Caki2 (cell line): ENCODE data around the gene PPP1R16B. TPM values are rescaled to one million over a fixed set of nuclear protein-coding genes. Genes with fewer than 3 reads are reported as not detected.
"Not testable (repeated sequence)": the region's sequence is repeated elsewhere in the genome, so short reads cannot be mapped to it uniquely, and the experiment has no call there.

ENCODE experiments used
- DNase-seq: peaks from one replicate; pipeline ENCODE4 v3.0.0-alpha.2; 2015; ENCODE audit warnings: low read depth
- in situ Hi-C: cut with HindIII; loops from 2 replicates; pipeline ENCODE4 v1.10.0; 2016; ENCODE audit warnings: low sequenced_read_pairs, low pct_unique_long_range_greater_than_20kb, mixed read lengths
- total RNA-seq: library from RNA; depleted of rRNA; stranded (reverse); fragments of >200 nt; shearing (Covaris generic); gene quantifications from 2 replicates; pipeline ENCODE4 v1.2.3, GENCODE V29; 2014; ENCODE audit warnings: low replicate concordance

The PPP1R16B gene
- total RNA-seq, 1 experiment from 2014 or later = 0.07 TPM

DNA sequence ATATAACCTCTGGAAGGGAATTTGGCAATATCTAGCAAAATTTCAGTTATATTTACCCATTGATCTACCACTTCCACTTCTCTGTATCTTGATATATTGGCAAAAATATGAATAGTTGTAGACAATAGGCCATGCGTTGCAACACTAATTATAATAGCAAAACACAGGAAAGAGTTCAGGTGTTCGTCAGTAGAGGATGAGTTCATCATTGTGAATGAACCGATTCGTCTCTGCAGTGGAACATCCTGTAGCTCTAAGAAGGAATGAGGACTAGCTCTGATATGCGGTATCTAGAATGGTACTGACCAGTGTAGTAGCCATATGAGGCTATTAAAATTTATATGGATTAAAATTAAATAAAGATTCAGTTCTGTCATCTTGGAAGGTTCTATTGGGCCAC lies 129.0 kb downstream of the PPP1R16B start:
- in situ Hi-C loops = no loop called here
- no peak for DNase-seq

DNA sequence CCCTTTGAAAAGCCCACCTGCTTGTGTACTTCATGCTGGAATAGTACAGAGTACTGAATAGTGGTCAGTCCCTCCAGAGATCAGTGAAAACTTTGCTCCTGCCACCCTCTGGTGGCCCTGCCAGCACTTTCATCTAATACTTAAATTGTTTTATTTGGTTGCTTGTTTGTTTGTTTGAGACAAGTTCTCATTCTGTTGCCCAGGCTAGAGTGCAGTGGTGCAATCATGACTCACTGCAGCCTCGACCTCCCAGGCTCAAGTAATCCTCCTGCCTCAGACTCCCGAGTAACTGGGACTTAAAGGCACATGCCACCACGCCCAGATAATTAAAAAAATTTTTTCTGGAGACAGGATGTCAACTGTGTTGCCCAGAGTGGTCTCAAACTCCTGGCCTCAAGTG lies 129.8 kb downstream of the PPP1R16B start:
- peak; percentile 44 for DNase-seq
- in situ Hi-C loops = no loop called here

DNA sequence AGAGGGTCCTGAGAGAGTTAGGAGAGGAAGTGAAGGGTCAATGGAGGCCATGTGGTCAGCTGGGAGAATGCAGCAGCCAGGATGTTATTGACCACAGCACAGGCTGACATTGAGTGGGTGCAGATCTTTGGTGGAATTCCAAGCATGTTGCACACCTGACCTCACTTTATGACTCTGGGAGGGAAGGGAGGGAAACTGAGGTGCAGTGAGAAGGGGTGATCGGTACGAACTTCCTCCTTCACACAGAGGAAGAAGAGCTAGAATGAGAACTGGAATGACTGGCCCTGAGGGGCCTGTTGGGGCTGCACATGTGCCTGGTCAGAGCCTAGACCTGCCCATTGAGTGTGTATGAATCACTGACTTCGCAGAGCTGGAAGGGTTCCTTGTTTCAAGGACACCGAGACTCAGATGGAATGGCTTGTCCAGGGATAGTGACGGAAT lies 130.5 kb downstream of the PPP1R16B start:
- DNase-seq = no peak
- in situ Hi-C loops = no loop called here

DNA sequence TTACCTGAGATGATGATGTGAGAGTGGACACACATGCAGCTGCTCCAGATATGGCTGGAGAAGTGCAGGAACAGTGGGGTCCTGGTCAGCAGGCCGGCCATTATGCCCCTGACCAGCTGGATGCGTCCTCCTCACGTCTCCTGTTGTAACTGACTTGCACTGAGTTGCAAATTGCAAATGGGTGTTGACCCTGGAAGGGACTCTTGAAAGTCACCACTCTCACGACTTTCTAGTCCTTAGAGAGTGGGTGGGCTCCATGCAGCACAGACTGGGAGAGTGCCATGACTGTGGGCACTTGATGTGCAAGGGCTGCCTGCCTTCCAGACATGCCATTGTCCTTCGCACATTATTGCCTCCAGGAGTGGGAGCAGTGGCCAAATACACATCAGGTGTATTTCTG lies 131.5 kb downstream of the PPP1R16B start:
- in situ Hi-C loops = no loop called here
- no peak for DNase-seq

DNA sequence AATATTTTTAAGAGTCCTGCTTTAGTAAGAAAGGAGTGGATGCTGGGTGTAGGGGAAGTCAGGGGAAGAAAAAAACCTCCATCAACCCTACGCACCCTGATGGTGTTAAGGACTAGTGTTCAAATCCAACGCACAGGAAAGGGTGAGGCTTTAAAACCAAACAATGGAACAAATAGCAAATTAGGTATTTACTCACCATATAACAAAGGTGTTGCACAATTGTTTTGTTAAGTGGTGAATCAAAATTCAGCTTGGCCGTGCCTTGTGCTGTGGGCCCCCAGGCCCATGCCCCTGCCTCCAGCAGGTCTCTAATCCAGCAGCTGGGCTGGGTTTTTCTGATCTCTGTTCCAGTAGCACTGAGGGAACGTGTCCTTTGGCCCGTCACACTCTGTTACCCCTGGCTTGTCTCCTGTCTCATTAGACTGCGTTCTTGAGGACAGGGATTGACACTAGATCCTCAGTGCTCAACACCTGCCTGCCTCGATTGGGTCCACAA lies 132.5 kb downstream of the PPP1R16B start:
- in situ Hi-C loops = no loop called here
- no peak for DNase-seq

DNA sequence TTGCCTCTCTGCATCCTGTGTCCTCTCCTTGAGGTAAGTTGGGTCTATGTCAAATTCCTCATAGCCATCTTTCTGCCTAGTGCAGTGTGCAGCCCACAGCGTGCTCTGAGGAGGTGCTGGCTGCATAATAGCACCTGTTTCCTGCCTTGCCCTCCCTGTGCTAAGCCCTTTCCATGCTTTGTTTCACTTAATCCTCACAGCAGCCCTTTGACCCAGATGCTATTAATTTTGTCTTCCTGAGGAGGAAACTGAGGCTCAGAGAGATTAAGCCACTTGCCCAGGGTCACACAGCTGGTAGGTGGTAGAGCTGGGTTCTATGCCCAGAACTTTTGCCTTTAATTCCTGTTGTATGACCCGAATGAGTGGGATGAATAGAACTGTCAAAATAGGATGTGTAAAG lies 134.2 kb downstream of the PPP1R16B start:
- in situ Hi-C loops = no loop called here
- DNase-seq = no peak

DNA sequence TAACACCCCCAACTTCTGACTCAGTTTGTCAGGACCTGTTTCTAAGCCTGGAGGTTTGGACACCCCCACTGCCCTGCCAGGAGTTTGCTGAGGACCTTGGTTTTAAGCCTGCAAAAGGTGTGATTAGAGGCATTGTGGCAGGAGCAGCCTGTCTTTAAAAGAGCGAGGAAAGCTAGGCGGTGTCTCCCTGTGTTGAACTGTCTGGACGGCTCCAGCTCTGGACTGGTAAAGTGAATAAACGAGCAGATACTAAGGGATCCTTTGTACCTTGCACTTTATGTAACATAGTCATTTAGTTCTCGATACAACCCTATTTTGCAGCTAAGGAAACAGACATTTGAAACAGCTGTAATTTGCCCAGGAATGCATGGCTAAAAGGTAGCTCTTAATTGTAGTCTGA lies 135.1 kb downstream of the PPP1R16B start:
- DNase-seq = no peak
- in situ Hi-C loops = no loop called here

DNA sequence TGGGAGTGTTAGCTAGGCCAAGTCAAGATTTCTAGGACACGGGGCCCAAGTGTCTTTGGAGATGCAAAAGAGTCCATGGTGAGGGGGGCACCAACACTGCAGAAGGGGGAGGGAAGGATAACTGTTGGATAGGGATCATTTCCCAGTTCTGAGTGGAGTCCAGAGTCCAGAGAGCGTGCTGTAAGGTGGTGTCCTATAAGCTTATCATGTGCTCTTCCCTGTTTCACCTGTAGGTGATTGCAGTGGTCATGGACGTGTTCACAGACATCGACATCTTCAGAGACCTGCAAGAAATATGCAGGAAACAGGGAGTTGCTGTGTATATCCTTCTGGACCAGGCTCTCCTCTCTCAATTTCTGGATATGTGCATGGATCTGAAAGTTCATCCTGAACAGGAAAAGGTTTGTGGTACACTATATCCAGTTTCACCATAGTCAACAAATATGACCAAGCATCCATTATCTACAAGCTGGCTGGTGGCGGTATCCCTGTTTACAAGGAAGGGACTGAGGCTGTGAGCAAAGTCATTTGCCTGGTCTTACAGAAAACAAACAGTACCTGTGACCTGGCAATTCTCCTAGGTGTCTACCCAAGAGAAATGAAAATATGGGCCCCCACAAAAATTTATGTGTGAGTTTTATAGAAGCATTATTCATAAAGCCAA lies 136.4 kb downstream of the PPP1R16B start:
- no peak for DNase-seq
- in situ Hi-C loops = no loop called here

DNA sequence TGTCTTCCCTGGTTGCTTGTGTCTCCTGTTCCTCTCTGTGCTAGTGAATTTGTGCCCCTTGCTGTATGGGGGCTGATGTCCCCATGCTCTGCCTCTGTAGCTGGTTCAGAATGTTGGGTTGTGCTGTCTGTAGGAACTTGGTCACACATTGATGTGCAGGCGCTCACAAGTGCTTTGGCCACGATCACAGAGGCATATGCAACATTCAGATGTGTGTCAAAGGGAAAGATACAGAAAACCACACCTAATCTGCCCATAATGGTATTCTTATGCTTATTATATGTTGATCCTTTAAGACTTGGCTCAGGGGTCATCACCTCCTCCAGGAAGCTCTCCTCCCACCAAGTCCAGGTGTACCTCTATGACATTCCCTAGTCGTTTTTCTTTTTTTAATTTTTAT lies 139.5 kb downstream of the PPP1R16B start:
- no peak for DNase-seq
- in situ Hi-C loops = no loop called here

DNA sequence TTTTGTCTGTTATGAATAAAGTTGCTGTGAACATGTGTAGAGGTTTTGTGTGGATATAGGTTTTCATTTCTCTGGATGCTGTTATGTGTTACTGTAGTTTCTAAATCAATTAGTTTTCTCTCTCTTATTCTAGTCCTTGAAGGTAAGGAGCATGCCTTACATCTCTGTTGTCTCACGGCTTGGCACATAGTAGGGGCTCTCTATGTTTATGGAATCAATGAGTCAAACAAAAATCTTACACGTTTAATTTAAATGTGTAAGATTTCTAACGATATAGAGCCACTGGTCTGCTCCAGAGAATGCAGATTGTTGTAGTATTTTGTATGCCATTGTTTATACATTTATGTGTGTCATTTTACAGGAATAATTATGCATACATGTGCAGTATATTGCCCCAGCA lies 141.3 kb downstream of the PPP1R16B start:
- DNase-seq = no peak
- in situ Hi-C loops = no loop called here

DNA sequence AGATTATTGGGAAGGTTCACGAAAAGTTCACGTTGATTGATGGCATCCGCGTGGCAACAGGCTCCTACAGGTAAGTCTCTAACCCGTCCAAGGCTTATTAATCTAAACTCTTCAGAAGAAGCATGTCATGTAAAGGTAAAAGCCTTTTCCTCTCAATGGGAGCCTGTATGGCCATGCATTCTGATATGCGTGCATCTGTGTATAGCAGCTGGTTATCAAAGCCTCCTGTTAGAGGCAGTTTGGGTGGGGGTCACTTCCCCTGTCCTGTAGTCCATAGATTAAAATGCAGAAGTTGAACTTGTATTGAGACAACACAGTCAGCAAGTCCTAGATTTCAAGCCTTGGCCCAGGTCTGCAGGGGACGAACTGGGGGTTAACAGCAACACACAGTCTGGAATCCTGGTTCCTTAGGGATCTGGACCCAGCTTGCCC lies 142.4 kb downstream of the PPP1R16B start:
- DNase-seq = no peak
- in situ Hi-C loops = no loop called here

DNA sequence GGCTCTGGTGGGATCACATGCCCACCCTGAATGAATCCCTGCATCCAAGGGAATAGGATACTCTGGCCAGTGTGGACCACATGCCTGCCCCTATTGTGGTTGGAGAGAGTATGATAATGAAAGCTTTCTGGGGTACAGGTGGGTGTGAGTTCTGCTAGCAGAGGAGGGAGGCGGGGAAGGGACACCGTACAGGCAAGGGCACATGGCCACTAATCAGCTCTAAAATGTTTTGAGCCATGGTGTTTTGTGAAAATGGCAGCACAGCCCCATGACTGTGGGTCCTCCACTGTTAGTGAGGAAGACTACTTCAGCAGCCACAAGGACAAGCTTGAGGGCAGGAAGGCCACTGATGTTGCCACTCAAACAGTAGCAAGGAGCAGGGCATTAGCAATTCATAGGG lies 144.8 kb downstream of the PPP1R16B start:
- in situ Hi-C loops = no loop called here
- DNase-seq = no peak

DNA sequence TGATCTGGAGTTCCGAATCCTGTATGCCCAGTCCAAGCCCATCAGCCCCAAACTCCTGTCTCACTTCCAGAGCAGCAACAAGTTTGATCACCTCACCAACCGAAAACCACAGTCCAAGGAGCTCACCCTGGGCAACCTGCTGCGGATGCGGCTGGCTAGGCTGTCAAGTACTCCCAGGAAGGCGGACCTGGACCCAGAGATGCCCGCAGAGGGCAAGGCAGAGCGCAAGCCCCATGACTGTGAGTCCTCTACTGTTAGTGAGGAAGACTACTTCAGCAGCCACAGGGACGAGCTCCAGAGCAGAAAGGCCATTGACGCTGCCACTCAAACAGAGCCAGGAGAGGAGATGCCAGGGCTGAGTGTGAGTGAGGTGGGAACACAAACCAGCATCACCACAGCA lies 146.1 kb downstream of the PPP1R16B start:
- DNase-seq = no peak
- in situ Hi-C loops = no loop called here

DNA sequence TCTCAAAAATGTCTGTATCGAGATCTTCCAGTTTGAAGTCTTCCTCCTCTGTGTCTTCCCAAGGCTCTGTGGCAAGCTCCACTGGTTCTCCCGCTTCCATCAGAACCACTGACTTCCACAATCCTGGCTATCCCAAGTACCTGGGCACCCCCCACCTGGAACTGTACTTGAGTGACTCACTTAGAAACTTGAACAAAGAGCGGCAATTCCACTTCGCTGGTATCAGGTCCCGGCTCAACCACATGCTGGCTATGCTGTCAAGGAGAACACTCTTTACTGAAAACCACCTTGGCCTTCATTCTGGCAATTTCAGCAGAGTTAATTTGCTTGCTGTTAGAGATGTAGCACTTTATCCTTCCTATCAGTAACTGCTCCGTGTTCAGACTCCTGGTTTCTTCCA lies 146.7 kb downstream of the PPP1R16B start:
- in situ Hi-C loops = no loop called here
- DNase-seq = no peak

DNA sequence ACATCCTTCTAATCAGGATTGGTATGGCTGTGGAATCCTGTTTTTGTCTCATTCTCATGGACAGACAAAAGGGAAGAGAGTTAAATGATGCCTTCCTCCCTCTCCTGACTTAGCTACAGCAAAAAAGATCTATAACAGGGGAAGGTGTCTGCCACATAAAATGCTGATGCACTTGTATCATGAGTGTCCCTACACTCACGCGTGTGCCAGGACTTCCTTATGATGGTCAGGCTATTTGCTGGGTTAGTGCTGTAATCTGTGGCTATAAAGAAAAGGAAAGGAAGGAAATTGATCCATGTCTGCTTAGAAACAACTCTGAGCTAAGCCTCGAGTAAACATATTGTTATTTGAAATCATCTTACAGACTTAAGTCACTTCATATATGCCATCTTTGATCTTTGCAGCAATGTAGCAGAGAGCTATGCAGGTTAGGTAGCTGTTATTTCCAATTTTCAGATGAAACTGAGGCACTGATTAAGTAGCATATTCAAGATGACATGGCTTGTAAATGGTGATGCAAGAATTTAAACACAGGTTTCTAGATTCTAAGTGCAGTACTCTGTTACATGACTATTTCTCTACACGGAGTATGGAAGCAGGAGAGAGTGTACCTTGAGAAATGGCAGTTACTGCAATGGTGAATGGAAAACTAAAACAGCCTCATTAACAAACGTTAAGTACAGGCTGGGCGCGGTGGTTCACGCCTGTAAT lies 148.3 kb downstream of the PPP1R16B start:
- in situ Hi-C loops = no loop called here
- DNase-seq = no peak

DNA sequence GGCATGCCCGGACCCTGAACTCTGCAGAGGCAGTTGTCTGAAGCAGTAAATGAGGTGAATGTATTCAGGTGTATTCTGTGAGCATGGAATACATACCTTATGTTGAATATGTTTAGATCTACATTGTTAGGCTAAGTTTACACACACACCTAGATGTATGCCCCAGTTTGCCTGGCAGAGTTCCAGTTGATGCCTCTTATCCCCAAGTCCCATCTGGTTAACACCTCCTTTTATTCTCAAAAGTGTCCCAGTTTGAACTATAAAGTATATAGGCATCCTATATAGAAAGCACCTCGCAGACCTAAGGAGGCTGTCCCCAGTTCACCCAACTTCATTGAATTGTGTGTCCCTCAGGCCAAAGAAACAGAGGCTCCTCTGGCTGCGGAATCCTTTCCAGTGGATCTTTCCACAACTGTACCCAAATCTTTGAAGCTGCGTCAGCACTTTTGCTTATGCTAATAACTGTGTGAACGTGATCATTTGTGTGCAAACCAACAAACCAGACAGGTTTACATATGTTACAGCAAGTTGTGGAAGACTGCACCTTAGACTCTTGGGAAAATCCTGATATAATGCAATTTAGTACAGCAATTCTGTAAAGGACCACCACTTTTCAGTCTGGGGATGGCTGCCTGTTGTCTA lies 151.9 kb downstream of the PPP1R16B start:
- in situ Hi-C loops = no loop called here
- no peak for DNase-seq

DNA sequence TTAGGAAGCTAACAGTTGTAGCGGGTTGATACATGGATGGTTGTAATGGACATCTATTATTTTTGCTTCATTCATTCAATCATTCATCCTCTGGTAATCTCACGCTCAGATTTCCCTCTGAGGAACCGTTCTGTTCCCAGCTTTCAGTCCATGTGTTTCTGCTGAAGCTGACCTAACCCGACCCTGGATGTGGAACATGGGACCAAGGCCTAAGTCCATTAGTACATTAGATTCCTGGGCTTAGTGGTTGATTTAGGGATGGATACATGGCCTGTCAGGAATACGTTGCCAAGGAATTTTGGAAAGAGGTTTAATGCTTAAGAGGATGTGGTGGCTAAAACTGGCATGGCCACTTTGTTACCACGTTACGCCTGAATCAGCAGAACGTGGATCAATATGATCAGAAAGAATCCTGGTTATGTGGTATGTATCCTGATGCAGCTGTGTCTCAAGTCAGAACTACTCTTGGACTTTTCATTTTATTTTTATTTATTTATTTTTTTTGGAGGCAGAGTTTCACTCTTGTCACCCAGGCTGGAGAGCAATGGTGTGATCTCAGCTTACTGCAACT lies 152.5 kb downstream of the PPP1R16B start:
- DNase-seq = no peak
- in situ Hi-C loops = no loop called here

DNA sequence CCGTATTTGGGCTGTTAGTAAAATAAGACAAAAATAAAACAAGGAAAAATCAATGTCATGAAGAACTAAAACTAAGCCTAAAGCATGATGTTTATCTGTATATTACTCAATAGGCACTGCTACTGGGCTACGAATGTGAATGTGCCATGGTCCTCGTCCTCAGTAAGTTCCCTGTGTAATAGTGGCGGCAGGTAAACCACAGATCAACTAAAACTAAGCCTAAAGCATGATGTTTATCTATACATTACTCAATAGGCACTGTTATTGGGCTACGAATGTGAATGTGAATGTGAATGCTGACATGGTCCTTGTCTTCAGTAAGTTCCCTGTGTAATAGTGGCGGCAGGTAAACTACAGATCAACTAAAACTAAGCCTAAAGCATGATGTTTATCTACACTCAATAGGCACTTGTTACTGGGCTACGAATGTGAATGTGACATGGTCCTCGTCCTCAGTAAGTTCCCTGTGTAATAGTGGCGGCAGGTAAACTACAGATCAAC lies 154.7 kb downstream of the PPP1R16B start:
- DNase-seq, in situ Hi-C loops: not testable (repeated sequence)

DNA sequence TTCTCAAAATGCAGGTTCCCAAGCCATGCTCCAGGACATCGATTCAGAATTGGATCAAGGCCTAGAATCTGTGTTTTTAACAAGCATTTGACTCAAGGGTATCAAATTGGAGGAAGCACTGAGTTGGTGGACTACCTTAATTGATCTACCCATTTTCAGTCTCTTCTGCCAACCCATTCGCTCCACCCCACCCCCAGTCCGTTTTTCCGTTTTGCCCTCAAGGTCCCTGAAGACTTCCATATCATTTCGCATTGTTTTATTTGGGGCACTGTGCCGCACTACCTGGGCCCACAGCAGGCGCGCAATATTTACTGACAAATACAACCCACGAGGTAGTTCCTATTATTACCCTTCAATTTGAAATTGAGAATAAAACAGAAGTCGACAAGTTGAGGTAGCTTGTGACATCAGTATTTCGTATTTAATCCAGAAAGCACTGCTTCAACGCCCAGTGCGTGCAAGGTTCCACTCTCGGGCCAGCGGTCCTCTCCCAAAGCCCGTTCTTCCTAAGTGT lies 156.1 kb downstream of the PPP1R16B start:
- DNase-seq = no peak
- in situ Hi-C loops = no loop called here
